HG02970 (cell line): ENCODE data around the gene F5.

ENCODE experiments used
- ATAC-seq: cut with Tn5 transposase; IDR thresholded peaks from one replicate; pipeline ENCODE4 v1.9.1; 2021; ENCODE audit warnings: mild to moderate bottlenecking, moderate library complexity, moderate number of reproducible peaks; ENCODE audit not compliant: unreplicated experiment, low FRiP score

Gene F5

DNA sequence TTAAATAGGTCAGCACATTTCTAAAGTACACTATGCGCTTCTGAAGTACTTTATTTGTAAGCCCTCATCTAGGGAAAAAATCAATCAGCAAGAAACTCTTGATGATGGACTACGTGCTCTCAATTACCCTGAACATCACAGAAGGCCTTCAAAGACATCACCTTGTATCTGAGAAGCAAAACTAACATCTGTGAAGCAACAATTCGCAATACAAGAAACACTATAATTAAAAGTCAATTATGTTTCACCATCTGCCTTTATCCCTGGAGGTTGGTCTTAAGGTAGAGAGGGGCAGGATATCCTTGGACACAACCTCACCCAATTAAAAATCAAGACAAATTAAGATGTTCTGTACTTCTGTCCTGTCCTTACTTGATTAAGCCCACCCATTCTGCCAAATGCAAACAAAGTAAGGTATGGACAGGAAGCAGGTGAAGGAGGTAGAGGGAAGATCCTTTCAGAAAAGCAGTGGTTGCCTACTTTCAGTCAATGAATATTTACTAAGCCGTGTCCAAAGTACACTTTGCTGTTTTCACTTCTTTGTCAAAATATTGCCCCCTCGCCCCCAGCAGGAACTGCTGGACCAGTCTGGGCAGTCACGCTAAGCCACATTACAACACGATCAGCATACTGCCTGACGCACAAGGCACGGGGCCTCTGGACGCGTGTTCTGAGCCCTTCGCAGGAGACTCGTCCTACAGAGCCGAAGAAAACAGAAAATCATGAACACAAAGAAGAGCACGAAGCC, 101.4 kb downstream of the F5 start:
- ATAC-seq, result peak; percentile 18

DNA sequence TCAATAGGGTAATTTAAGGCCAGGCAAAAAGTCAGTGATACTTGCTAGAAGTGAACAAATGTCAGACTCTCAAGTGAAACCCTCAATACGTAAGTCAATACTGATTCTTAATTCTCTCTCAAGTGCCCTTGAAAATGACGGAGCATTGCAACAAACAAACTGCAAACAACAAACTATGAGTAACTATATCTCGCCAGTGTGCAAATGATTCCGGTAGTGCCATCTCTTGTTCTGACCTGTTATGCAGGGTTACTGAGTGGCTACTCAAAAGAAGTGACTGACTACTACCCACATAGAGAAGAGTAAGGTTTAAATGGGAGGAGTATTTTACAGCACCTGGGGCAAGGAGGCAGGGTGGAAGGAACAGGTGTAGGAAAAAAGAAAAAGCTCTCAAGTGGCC, 102.2 kb downstream of the F5 start:
- ATAC-seq, result no peak

DNA sequence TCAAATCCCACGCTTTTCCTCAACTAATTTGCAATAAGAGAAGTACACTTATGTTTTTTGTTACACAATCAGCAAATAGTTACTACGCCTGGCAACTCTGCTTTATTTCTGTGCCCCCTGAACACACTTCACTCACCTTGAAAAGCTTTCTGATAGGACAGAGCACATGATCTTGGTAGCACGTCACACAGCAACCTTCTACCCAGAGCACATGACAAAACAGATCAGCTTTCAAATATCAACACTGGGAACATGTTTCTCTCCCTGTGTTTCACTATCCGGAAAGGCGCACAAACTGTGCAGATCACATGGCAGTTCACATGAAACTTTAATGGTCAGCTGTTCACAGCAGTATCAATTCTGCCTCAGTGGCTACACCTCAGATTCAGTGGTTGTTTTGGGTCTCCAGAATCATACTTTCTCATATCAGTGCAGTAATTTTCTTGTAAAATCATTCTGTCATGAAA, 102.7 kb downstream of the F5 start:
- no peak for ATAC-seq

DNA sequence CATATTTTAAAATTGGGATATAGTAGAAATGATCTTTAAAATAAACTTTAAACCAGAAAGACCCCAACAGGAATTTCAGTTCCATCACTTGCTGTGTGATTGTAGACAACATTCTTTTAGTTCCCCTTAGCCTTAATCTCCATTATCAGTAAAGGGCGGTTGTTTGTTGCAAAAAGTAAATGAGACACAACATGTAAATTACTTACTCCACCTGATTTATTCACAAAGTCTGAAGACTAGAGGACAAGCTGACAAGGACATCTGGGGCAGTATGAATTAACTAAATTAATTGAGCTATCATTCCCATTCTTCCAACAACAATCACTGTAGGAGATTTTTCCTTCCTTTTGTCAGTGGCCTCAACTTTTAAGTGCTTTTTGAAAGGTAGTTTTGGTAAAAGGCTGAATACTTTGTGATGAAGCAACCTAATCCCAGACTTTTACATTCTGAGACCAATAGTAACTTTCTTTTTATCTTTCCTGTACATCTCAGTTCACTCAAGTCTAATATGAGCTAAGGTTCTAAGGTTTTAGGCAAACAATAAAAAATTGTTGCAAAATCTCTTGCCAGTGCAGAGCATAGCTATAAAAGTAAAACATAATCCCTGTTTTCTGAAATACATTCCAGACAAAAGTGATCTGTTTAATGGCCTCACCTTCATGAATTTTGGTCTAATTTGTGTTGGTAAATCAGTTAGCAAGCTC, 106.8 kb downstream of the F5 start:
- no peak for ATAC-seq

DNA sequence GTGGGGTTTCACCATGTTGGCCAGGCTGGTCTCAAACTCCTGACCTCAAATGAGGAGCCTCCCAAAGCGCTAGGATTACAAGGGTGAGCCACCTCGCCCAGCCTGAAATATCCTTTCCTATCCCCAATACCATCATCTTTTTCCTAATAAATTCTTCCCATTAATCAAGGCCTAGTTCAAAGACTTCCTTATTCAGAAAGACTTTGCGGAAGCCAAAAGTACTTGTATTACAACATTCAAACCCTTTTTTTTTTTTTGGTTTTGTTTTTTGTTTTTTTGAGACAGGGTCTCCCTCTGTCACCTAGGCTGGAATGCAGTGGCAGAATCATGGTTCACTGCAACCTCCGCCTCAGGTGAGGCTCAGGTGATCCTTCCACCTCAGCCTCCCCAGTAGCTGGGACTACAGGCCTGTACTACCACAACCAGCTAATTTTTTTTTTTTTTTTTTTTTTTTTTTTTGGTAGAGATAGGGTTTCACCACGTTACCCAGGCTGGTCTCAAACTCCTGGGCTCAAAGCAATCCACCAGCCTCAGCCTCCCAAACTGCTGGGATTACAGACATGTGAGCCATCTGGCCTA, 108.1 kb downstream of the F5 start:
- ATAC-seq, result no peak

DNA sequence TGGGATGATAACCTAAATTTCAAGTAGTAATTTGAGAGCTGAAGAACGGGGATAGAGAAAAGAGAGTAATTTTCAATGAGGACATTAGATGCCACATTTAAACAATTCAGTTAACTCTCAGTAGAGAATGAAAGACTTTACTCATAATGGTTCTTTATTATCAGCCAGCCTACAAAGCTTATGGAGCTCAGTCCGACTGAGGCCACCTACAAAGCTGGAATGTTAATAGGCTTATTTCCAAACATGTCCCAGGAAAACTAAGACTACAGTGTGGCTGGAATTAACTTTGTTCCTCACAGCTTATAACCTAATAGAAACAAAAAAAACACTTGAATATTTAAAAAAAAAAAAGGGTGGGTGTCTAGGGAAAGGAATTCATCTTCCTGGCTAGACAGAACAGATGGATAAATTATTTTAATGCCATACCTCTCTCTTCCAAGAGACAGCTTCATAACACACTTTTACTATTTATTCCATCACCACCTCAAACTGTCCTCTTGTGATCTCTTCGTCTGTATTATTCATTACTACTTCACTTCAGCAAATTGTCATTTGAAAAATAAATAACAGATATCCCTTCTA, 110.4 kb downstream of the F5 start:
- ATAC-seq, result no peak

DNA sequence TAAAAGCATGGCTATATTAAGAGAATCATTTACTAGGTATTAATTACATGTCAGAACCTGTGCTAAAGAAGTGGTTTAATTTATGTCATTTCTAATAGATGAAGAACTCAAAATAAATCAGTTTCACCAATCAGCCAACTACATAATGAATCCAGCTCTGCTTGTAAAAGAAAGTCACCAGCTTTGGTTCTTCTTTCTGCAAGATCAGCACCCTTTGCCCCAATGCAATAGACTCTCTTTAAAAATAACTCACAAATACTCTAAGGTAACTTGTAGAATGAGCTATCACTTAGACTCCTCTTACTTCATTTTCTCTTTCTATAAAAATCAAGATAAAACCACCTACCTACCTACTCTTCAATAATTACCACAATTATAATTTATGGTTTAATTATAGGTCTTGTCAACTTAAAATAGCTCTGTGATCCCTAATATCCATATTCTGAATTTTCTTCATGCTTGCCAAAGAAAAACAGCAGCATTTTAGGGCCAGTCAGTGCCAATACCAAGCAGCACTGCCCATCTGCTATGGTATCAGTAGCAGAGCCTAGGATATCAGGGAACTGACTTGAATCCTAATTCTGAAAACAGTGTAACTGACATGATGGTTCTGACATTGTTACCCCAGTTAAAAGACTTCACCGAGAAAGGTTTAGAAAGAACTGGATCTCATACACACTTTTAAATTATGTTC, 111.8 kb downstream of the F5 start:
- ATAC-seq, result no peak

DNA sequence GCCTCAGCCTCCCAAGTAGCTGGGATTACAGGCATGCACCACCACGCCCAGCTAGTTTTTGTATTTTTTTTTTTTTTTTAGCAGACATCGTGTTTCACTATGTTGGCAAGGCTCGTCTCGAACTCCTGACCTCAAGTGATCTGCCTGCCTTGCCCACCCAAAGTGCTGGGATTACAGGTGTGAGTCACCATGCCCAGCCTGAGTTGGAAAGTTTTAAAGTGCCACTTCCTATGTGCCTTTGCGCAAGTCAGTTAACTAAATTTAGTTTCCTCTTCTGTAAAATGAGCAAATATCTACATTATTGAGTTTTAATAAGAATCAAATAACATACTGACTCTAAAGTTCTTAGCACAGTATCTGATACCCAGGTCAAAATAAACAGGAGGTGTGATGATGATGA, 112.9 kb downstream of the F5 start:
- ATAC-seq, result no peak

DNA sequence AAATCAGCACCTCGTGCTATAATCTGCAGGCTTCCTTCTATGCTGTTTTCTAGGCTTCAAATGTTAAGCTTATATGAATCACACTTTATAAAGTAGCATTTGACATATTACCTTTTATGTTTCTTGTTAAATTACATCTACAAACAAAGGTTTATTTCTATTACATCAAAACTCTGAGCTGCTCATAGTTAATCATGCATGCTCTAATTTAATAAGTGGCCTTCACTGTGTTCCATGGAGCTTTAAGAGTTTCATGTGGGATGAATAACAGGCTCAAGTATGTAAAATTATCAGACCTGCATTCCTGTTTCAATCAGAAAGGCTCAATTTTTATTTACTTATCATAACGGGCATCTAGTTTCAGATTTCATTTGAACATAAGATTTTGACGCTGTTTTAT, 113.5 kb downstream of the F5 start:
- ATAC-seq, result no peak

DNA sequence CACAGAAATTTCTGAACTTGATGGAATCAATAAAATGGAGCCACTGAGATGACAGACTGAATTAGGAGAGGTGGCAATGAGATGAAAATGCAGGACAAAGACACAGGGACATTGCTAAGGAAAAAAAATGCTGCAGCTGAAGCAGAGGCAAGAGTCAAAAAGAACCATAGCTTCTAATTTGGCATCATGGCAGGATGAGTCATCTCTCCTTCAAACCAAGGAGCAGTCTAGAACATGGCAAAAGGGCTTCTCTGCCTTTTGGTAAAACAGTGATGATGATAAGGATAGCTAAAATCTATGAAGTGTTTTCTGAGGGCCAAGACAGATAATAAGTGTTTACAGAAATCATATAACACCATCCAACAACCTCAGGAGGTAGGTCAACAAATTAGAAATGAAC, 117.3 kb downstream of the F5 start:
- no peak for ATAC-seq

DNA sequence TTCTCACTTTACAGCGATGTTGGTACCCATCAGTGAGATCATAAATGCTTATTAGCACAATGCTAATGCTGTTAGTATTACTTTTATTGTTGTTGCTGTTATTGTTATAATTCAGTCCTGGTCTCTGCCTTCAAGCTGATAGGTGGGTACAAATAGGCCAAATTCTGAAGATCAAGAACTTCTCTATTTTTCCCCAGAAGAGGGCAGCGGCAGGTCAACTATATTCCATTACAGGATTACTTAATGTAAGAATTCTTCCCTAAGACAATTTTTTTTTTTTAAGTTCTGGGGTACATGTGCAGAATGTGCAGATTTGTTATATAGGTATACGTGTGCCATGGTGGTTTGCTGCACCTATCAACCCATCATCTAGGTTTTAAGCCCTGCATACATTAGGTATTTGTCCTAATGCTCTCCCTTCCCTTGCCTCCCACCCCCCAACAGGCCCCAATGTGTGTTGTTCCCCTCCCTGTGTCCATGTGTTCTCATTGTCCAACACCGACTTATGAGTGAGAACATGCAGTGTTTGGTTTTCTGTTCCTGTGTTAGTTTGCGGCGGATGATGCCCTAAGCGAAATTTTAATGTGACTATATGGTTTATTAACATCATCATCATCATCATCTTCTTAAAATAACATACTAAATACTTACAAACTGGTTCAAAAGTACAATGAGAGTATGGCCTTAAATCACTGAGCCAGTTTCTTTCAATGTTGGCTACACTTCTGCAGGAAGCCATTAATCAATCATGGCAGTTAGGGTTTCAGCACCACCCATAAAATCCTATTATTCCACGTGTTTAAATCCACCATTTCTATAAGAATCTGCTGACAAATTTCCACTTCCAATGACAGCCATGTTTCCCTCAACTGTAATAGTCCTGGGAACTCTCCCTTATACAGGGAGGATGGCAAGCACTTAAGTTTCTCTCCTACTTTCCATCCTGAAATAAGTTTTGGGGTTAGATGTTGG, 119.7 kb downstream of the F5 start:
- ATAC-seq, result no peak

DNA sequence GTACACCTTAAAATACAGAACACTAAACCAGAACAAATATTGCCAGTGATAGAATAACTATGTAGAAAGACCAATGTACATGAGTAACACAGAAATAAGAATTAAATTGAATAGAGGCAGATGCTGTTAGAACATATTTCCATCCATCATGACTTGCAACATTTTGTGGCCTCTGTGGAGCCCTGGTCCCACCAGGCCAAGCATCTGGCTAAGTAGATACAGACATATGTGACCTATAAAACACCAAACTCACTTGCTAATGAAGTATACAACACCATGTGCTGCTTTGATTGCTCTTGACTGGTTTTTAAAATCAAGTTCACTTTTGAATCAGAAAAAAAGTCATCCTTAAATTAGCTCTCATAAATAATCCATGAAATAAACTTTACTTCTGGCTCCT, 121.0 kb downstream of the F5 start:
- ATAC-seq, result no peak
